Activated naive CD4-positive, alpha-beta T cell treated with anti-CD3 and anti-CD28 coated beads, Interleukin-2, amount 50 U/mL, for 16 hours (primary cell): ENCODE data around the gene PPIF.

Source experiments
- DNase-seq: peaks from one replicate; pipeline ENCODE4 v3.0.0-alpha.2; 2020

PPIF gene

DNA sequence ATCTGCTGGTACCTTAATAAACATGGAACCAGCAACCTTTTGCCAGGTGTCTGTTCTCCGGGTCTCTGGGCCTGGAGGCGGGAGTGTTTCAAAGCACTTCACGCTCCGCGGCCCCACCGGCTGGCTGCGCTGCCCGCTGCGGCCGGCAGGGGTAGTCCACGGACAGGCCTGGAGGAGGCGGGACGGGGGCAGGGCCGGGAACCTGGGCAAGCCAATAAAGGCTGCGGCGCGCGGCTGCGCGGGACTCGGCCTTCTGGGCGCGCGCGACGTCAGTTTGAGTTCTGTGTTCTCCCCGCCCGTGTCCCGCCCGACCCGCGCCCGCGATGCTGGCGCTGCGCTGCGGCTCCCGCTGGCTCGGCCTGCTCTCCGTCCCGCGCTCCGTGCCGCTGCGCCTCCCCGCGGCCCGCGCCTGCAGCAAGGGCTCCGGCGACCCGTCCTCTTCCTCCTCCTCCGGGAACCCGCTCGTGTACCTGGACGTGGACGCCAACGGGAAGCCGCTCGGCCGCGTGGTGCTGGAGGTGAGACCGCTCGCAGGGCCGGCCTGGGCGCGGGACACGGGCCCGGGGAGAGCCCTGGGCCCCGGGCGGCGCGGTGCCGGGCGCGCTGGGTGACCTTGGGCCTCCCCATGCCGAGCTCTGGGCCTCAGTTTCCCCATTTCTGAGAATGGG, at the start of gene PPIF:
PPIF (plus strand) TSS at position 244 of the 668 bp plus-strand sequence; CDS start at position 324, 80 bp downstream.
- DNase-seq = peak; percentile 94

GRCh38 chr10:79298403-79299244, 48.6 kb upstream of the PPIF start:
- DNase-seq = peak; percentile 37

DNA sequence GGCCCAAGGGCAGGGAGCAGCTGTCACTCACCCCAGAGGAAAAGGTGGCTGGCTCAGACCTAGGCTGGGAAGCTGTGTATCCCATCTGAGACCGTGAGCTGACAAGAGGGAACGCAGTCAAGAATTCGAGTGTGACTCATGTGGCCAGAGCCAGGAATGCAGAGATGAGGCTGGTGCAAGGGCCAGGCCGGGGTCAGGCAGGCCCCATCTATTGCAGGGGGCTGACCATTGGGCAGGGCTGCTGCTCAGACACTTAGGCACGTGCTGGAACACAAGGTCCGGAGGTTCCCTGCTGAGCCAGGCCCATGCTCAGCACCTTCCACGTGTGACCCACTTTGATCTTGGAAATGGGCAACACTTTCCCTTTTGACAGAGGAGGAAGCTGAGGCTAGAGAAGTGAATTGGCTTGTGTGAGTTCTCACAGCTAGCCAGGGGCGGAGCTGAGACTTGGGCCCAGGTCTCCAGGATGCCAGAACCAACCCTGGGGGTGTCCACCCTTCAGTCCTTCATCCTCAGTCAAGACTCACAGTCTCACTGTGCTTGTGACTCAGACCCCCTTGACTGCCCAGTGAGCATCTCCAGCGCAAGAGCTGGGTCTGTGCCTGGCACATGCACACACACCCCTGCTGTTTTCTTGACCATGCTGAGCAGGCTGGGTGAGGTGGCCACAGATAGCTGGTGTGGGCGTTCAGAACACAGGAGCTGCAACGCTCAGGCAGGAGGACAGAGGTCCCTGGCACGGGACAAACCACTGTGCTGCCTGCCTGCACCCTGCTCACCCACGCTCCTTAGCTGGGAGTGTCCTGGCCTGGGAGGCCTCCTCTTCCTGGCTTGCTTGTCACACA, 47.6 kb upstream of the PPIF start:
- no peak for DNase-seq

- no peak for DNase-seq
These were observed 46.6 kb upstream of the PPIF start for GRCh38 chr10:79300711-79301110.

DNA sequence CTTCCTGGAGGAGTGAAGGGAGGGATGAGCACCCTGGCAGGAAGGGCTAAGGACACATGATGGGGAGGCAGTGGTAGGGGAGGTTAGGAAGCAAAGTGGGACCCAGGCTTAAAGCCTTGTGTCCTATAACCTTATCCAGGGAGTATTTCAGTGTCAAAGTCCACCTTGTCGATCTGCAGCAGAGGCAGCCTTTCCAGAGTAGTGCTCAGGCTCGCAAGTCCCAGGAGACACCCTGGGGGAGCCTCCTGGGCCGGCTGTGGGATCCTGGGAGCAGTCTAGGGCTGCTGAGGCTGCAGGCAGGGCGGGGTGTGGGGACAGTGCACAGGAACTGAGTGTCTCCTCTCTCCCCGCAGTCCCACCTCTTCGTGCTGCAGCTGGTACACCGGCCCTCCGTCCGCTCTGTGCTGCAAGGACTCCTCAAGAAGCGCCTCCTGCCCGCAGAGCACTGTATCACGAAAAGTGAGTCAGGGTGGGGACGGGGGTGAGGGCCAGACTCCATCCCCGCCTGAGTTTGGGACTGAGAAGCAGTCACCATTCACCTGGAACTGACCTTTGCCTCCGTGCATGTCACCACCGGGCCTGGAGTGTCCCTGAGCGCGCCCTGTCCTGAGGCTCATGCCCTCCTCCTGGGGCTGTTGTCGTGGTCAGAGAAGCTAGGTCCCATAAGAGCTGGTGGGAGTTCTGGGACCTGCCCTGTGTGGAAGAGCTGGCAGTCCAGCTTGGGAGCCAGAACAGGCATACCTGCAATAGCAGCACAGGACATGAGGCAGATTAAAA, 45.3 kb upstream of the PPIF start:
- no peak for DNase-seq

GRCh38 chr10:79303631-79304478, 43.4 kb upstream of the PPIF start:
- DNase-seq = no peak

GRCh38 chr10:79304479-79305087, 42.7 kb upstream of the PPIF start:
- no peak for DNase-seq

DNA sequence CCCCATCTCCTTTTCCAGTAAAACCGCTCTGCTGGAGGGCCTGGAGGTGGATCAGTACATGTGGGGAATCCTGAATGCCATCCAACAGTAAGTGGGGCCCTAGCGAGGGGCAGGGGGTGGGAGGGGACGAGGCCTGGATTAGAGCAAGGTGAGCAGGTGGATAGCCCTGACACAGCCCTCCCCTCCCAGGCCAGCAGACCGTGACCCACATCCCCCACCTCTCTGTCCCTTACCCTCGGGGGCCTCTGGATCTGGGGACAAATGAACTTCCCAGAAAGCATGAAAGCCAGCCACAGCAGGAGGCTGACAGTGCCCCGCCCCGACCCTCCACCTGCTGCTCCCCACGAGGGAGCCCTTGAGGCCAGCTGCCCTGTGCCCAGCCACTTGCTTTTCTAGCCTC, 41.8 kb upstream of the PPIF start:
- no peak for DNase-seq

- DNase-seq = no peak
These were observed 41.3 kb upstream of the PPIF start for GRCh38 chr10:79305988-79306387.

- DNase-seq = no peak
These were observed 40.5 kb upstream of the PPIF start for GRCh38 chr10:79306644-79307220.

DNA sequence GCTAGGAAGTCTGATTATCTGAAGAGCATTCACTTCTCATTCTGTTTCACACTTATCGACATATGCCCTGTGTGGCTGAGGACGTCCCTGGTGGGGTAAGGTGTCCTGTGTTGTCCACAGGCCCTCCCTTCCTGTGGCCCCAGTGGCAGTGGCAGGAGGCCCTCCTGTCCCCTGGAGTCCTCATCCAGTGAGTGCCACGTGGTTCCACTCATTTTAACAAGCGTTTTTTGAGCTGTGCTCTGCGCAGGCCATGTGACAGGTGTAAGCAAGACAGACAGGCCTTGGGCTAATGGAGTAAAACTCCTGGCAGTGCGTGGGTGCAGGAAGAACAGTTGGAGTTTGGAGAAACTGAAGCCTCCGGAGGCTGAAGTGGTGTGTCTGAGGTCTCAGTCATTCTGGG, 39.3 kb upstream of the PPIF start:
- no peak for DNase-seq

- no peak for DNase-seq
These were observed 38.2 kb upstream of the PPIF start for GRCh38 chr10:79308969-79309665.

- DNase-seq = no peak
These were observed 36.9 kb upstream of the PPIF start for GRCh38 chr10:79310200-79310865.

DNA sequence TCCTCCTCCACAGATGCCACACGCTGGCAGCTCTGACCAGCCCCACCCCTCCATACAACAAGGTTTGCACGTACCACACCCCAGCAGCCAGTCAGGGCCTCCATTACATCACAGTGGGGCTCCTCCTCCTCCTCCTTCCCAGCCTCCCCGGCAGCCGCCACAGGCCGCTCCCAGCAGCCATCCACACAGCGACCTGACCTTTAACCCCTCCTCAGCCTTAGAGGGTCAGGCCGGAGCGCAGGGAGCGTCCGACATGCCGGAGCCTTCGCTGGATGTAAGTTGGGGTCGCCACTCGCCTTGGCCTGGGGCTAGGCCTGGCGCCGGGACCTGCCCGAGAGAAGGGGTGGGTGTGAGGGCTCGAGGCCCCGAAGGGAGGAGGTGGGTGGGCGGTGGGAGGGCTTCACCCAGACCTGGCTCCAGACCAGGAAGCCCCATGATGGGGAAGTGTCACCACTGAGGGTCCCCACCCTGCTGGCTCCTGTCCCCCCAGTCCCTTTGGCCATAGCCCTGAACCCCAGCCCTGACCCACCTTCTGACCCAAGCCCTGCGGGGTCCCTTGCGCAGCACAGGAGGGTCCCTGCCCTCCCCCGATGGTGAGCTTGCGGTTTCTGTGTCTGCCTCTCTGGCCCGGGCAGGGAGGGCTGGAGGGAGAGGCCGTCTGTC, 36.2 kb upstream of the PPIF start:
- no peak for DNase-seq

DNA sequence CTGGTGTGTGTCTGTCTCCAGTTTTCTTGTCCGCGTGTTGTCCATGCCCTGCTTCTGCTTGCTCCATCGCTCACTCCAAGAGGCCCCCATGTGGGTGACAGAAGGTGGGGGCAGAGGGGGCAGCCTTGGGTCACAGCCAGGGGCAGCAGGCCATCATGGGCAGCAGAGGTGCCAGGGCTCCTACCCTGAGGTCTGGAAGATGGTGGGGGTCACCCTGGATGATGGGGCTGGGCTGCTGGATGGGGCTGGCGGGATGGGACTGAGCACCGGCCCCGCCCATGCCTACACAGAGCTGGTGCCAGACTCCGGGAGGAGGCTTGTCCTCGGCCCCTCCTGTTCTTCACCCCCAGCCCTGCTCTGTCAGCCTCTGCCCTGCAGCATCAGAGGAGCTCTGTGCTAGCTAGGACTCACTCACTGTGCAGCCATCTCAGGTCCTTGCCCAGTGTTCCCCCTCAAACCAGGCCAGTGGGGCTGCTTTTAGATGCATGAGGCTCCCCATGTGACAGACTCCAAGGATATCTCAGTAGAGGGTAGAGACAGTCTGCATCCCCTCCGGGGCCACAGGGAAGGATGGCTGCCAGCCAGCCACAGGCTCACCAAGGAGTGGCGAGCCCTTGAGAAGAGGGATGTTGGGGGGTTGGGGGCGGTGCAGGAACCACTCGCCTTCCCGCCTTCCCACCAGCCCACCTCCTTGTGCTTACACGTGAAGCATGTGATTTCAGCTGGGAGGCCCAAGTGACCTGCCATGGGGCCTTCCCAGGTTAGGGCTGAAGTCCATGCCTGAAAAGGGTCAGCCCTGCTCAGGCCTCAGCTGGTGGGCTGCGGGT, 35.5 kb upstream of the PPIF start:
- no peak for DNase-seq

DNA sequence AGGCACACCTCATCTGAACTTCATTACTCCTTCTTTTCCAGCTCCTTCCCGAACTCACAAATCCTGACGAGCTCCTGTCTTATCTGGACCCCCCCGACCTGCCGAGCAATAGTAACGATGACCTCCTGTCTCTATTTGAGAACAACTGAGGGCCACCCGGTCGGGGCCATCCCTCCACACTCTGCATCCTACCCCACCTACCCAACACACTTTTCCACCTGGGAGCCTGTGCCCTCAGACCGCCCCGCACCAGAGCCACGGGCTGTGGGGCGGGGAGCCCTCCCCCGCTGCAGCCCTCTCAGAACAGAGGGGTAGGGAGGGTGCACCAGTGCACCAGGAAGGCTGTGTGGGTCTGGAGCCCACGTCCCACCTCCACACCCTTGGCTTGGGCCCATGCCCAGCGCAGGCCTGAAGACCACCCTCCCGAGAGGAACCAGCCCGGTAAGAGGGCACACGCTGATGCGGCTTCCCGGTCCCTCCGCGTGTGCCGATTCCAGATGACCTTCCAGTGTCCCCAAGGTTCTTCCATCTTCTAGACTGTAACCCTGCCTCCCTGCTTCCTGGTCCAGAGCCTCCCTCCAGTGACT, 34.6 kb upstream of the PPIF start:
- DNase-seq = no peak

DNA sequence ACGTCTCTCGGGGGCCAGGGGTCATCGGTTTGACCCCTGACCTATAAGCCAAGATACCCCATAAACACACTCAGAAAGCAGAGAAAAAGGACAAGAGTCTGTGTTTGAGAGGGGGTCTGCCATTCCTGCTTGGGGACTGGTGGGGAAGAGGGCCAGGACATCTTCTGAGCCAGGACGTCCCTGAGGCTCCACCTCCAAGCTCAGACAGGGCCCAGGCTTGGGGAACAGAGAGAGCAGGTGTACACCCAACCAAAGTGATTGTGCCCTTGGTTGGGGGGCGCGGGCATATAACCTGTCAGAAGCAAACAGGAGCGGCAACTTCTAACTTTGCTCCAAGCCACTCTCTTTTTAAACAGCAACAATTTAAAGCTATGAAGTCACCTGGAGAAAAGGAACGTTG, 33.9 kb upstream of the PPIF start:
- DNase-seq = no peak
